GM13977 (cell line): ENCODE results near the gene CLSTN2.

ENCODE experiments used
- DNase-seq: peaks from one replicate; pipeline ENCODE4 v3.0.0; 2012; ENCODE audit warnings: low spot score
- in situ Hi-C: fragments of 300-500 bp; cut with MboI; formaldehyde crosslinking; loops from one replicate; pipeline ENCODE4 v1.12.0; 2022; ENCODE audit warnings: low sequenced_read_pairs, low pct_unique_long_range_greater_than_20kb, mixed read lengths, inconsistent platforms; ENCODE audit not compliant: unreplicated experiment
- TF ChIP-seq, protein P1 (sequence below): IDR thresholded peaks from 2 replicates; pipeline ENCODE4 v1.5.1; 2012; ENCODE audit warnings: mild to moderate bottlenecking, control low read depth; ENCODE audit not compliant: insufficient read depth; ENCODE audit errors: extremely low read depth, missing control alignments

Gene CLSTN2

GRCh38 chr3:140588558-140588957 is 653.6 kb downstream of the CLSTN2 start:
- TF ChIP-seq, protein P1, sequence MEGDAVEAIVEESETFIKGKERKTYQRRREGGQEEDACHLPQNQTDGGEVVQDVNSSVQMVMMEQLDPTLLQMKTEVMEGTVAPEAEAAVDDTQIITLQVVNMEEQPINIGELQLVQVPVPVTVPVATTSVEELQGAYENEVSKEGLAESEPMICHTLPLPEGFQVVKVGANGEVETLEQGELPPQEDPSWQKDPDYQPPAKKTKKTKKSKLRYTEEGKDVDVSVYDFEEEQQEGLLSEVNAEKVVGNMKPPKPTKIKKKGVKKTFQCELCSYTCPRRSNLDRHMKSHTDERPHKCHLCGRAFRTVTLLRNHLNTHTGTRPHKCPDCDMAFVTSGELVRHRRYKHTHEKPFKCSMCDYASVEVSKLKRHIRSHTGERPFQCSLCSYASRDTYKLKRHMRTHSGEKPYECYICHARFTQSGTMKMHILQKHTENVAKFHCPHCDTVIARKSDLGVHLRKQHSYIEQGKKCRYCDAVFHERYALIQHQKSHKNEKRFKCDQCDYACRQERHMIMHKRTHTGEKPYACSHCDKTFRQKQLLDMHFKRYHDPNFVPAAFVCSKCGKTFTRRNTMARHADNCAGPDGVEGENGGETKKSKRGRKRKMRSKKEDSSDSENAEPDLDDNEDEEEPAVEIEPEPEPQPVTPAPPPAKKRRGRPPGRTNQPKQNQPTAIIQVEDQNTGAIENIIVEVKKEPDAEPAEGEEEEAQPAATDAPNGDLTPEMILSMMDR = no peak
- no peak for DNase-seq
- in situ Hi-C loops = no loop called here

- in situ Hi-C loops = no loop called here
- no peak for DNase-seq
- TF ChIP-seq, protein P1 = no peak
Measured at GRCh38 chr3:140593766-140594165, 658.8 kb downstream of the CLSTN2 start.

DNA sequence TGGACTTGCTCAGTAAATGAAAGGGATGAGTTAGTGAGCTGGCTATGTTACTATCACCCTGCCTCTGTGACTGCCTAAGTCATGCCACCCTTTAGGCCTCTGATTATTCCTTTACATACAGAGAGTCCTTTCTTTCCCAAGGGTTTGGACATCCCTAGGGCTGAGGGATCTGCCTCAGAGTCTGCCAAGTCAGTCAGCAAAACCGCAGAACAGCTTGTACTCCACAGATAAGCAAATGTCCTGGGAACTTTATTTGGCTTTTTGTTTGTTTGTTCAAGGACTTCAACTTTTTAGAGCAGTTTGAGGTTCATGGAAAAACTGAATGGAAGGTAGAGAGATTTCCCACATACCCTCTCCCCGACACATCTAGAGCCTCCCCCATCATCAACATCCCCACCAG is 660.3 kb downstream of the CLSTN2 start:
- TF ChIP-seq, protein P1 = no peak
- in situ Hi-C loops = no loop called here
- DNase-seq = no peak

DNA sequence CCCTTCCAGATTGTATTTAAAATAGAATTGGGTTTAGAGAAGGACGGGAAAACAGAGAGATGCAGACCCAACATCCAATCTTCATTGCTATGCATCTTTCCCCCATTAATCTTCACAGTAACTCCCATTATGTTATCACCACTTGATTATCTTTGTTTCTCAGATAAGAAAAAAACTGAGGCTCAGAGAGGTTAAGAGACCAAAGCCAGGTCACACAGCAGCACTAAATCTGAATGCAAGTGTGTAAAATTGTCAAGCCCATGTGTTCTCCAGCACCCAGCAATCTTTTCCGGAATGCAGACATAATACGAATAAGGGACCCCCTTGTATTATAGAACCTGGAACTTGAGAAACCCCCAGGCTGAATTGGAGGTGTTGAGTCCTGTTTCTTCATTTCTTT is 662.4 kb downstream of the CLSTN2 start:
- in situ Hi-C loops = no loop called here
- TF ChIP-seq, protein P1 = no peak
- DNase-seq = no peak

GRCh38 chr3:140597792-140598191 is 662.8 kb downstream of the CLSTN2 start:
- TF ChIP-seq, protein P1 = no peak
- in situ Hi-C loops = no loop called here
- DNase-seq = no peak

- TF ChIP-seq, protein P1 = no peak
Measured at GRCh38 chr3:140599009-140599408, 664.0 kb downstream of the CLSTN2 start.

DNA sequence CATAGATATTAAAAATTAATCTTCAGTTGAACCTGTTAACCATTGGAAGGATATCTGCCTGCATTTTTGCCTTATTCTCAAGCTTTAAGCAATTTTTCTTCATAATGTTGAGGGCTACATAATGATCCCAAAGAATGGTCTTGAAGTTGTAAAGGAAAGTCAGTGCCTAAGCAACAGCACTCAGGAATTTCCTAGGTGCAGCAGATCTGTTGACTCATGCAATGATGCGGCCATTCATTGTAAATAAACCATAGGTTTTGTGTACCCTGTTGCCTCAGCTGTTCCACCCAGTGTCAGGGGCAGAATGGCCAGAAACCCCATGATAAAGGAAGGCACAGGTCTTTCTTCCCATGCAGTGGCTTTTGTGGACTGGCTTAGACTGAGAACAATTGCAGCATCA is 664.5 kb downstream of the CLSTN2 start:
- DNase-seq = no peak
- in situ Hi-C loops = no loop called here
- TF ChIP-seq, protein P1 = no peak

More at GRCh38 chr3:140599009-140599408, 664.0 kb downstream of the CLSTN2 start:
- in situ Hi-C loops = no loop called here
- no peak for DNase-seq
